AG09319 (cell line): ENCODE measurements around the gene PGM2.

ENCODE experiments used
- DNase-seq: peaks from one replicate; pipeline ENCODE4 v3.0.0-alpha.2; 2010; ENCODE audit warnings: low read depth; ENCODE audit errors: extremely low read depth
- TF ChIP-seq, protein P1 (sequence below): IDR thresholded peaks from 2 replicates; pipeline ENCODE4 v1.5.1; 2011; ENCODE audit warnings: low read depth, mild to moderate bottlenecking, inconsistent platforms, low read length, moderate library complexity

PGM2 gene

DNA sequence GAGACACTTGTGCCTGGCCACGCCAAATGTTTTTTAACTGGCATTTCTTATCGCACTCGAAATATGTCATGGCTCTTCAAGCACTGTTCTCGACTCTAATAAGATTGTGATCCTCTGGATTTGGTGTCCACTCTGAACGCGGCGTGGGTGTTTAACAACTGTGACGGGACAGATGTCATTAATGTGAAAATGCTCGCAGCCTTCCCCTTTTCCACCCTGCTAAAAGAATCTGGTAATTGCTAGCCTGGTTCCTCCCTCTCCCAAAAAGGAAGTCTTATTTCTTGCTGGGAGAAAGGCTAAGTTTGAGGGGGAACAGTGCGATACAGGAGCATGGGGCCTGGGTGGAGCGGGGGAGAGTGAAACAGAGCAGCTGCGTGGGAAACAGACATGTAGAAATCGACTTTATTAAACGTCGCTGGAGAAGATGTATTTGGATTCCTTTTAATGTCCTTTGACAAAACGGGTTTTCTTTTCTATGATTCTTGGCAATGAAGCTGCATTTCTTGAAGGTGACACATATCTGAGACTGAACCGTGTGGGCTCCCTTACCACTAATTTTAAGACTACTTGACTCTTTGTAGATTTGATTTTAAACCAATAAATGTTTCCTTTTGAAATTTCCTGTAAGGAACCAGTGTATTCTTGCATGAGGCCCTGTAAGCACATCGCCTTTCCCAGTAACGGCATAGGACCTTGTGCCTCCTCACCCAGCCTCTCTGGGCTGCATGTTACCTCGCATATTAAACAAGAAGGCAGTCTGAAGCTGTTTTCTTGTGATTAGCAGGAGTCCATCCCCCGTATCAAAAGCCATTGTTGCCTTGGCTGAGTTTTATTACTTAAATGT, 82.2 kb downstream of the PGM2 start:
- DNase-seq = no peak
- TF ChIP-seq, protein P1, sequence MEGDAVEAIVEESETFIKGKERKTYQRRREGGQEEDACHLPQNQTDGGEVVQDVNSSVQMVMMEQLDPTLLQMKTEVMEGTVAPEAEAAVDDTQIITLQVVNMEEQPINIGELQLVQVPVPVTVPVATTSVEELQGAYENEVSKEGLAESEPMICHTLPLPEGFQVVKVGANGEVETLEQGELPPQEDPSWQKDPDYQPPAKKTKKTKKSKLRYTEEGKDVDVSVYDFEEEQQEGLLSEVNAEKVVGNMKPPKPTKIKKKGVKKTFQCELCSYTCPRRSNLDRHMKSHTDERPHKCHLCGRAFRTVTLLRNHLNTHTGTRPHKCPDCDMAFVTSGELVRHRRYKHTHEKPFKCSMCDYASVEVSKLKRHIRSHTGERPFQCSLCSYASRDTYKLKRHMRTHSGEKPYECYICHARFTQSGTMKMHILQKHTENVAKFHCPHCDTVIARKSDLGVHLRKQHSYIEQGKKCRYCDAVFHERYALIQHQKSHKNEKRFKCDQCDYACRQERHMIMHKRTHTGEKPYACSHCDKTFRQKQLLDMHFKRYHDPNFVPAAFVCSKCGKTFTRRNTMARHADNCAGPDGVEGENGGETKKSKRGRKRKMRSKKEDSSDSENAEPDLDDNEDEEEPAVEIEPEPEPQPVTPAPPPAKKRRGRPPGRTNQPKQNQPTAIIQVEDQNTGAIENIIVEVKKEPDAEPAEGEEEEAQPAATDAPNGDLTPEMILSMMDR = no peak

DNA sequence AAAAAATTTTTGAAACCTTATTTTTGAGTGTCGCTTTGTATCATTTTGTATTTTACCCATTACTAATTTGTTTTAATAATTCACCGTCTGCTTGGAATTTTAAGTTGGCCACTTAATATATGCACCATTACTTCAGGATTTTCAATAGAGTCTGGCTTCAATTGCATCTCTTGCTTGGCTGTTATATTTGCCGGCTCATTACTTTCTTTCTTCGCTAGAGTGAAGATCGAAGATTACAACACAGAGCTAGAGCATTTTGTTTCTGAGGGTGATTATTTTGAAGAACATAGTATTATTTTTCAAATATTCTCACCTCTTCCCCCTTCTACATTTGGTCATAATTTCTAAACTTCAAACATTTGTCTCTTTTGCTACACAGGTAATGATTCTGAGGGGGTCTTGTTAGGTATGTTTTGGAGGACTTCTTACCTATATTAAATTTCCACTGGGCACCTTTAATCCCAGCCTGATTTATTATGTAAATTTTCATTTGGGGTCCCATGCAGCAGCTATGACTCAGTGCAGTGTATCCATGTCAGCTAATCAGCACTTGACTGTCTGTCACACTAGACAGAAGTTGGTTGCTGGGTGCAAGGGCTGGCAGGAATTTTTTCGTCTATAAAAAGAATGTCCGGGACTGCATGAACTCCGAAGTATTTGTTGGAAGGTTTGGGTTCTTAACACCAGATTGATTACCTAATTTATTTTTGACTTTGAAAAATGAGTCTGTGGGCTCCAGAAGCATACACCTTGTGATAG, 83.0 kb downstream of the PGM2 start:
- no peak for DNase-seq
- TF ChIP-seq, protein P1 = no peak

DNA sequence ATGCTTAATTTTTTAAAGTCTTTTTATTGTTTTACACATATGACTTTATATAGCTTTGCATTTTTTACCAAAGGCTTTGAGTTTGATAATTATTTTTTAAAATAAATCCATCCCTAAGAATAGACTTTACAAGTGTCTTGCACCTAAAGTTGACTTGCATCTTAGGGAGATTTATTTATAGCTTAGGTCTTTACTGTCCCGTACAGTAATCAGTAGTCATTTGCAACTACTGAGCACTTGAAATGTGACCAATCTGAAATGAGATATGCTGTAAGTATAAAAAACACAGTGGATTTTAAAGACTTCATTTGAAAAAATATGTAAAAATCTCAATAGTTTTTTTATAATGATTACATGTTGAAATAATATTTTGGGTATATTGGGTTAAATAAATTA, 83.6 kb downstream of the PGM2 start:
- TF ChIP-seq, protein P1 = no peak
- no peak for DNase-seq
